ENCODE measurements around the gene TARS3.
"Not testable (repeated sequence)": the region's sequence is repeated elsewhere in the genome, so short reads cannot be mapped to it uniquely, and the experiment has no call there.

TARS3 gene

GRCh38 chr15:101652786-101653430 lies 71.4 kb downstream of the TARS3 start:
- DNase-seq, result no peak

DNA sequence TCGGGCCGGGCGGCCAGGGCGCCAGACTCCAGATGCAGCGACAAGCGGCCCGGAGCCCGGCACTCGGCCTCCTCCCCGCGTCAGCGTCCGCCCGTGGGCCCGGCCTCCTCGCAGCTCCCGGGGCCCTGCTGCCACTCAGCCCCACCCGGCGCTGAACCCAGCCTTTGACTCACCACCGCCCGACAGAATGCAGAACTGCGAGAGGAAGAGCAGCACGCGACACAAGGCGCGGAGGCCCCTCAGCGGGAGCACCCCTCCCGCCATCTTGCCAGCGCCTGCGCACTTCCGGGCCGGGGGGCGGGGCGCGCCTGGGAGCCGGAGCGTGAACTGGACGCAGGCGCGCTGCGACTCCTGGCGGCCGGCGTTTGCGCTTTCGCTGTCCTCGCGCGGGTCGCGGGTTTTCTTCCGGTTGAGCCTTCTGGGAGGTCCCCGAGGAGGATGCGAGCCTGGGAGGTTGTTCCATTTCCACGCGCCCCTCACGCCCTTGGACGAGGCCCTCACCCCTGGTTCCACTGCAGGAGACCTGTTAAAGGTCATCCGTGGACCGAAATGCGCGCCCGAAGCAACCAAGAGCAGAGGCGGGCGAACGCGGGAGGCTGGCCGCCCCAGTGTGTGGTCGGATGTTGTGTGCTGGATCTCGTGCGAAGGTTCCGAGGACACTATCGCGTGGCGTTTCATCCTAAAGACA lies 72.0 kb downstream of the TARS3 start, which contains the start of gene TM2D3:
Gene TM2D3, minus strand, starts transcription at position 284 of the 688 bp plus-strand sequence. Its CDS starts 20 bp downstream, at position 264.
- DNase-seq, result peak in 1 of 2 experiments; percentile 31

DNA sequence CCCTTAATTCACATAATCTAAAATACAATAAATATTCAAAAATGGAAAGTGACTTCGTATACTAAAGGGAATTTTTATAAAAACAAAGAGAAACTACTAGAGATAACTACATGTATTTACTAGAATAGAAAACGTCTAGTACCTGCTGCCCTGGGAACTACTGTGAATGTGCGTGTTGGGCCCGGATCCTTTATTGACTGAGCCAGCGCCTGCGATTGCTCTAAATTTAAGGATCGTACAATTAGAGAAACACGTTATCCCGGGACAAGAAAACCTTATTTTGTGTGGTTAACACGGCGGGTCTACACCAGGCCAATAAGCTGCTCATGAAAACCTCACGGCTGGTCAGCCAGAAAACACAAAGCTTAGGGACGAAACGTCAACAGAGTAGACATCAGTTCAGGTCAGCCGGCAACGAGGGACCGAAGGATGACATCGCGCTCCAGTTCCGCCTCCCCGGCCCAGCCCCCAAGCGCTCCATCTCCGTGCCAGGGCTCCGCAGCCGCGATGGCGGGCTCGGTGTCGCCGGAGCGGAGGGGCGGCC lies 72.6 kb downstream of the TARS3 start:
- DNase-seq, result no peak

GRCh38 chr15:101650145-101650544 lies 74.1 kb downstream of the TARS3 start:
- no peak for DNase-seq

GRCh38 chr15:101648356-101648755 lies 75.9 kb downstream of the TARS3 start:
- DNase-seq, result no peak

DNA sequence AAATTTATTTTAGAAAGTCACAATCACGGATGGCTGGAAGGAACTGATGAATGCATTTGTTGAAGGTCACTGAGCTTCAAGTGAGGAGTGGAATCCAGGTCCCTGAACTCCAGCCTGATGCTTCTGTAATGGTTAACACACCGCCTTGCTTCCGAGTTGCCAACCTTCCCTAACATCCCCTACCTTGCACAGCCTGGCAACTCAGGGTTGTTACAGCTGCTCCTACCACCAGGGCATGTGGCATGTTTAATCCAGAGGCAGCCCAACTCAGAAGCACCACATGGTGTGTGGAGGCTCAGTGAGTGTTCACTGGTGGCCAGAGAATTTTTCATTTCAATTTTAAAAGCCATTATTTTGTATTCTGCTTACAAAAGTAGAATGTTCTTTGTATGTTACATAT lies 77.0 kb downstream of the TARS3 start:
- DNase-seq, result no peak

DNA sequence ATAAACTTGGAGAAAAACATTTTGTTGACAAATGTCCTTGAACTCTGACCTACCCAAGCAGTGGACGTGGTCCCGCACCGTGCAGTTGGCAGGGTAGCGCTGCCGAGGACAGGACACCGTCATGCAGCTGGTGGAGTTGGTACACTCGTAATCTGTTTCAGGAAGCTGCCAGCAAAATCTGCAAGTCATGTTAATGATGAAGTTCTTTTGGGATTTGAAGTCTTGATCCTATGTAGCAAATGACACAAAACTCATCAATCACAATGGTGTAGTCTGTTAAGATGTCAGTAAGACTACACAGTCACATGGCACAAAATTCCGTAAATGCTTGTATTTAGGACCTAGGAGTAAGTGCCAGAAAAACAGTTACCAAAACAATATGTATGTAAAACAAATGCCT lies 77.6 kb downstream of the TARS3 start:
- DNase-seq, result no peak

DNA sequence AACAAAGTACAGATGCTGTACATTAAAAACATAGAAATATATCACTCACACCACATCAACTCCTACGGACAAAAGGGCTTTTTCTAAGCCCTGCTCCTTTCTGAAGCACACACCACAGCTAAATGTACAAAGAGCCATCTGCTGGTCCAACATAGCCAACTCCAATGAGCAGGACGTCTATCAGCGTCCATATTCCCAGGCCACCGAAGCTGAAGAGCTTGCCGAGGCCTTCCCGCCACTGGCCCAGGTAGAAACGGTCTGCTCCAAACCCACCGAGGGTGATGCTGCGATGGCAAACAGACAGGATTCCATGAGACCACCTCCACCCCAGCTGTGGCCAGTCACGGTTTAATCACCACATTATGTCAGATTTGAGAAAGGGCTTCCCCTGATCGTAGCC lies 81.9 kb downstream of the TARS3 start:
- DNase-seq, result peak in 1 of 2 experiments; percentile 14

DNA sequence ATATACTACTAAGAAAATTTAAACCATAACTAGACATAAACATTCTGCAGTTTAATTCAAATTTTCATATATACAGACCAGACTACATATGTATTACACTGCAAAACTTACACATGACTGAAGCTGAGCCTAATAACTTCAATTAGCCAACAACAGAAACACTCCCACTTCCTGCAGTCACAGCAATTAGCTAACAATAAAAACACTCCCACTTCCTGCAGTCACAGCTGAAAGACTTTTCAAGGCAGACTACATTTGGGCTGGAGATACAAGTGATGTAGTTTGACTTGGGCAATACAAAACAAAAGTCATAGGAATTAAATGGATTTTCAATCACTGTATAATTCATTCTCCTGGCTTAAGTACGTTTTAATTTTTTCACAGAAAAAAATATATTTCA lies 82.4 kb downstream of the TARS3 start:
- DNase-seq, result no peak

GRCh38 chr15:101641129-101641764 lies 83.0 kb downstream of the TARS3 start:
- DNase-seq, result no peak

GRCh38 chr15:101639667-101640066 lies 84.6 kb downstream of the TARS3 start:
- no peak for DNase-seq

- DNase-seq, result no peak
These were observed 86.4 kb downstream of the TARS3 start for GRCh38 chr15:101637919-101638318.

- DNase-seq, result no peak
These were observed 86.8 kb downstream of the TARS3 start for GRCh38 chr15:101637516-101637915.

DNA sequence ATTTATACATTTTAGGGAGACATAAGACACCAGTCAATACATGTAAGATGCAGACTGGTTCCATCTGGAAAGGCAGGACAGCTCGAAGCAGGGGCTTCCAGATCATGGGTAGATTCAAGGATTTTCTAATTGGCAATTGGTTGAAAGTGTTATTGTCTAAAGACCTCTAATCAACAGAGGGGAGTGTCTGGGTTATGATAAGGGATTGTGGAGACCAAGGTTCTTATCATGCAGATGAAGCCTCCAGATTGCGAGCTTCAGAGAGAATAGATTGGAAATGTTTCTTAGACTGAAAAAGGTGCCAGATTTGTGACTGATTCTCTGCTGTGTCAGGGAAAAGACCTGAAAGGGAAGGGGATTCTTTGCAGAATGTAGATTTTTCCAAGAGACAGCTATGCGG lies 87.2 kb downstream of the TARS3 start:
- no peak for DNase-seq

- no peak for DNase-seq
These were observed 88.1 kb downstream of the TARS3 start for GRCh38 chr15:101635944-101636727.

DNA sequence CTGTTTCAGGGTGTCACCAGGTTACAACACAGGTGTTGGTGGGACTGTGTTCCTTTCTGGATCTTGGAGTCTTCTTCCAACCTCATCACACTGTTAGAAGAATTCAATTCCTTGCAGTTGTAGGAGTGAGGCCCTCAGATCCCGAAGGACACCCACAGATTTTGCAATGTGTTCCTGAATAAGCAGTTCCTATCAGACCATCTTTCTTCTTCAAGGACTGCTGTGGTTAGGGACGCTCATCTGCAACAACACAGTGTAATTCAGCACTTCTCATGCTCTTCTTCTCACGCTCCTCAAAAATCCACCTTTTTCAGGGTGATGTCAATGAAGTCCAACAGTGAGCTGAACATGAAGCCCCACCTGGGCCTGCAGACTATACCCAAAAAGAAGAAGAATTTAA lies 90.9 kb downstream of the TARS3 start:
- no peak for DNase-seq

DNA sequence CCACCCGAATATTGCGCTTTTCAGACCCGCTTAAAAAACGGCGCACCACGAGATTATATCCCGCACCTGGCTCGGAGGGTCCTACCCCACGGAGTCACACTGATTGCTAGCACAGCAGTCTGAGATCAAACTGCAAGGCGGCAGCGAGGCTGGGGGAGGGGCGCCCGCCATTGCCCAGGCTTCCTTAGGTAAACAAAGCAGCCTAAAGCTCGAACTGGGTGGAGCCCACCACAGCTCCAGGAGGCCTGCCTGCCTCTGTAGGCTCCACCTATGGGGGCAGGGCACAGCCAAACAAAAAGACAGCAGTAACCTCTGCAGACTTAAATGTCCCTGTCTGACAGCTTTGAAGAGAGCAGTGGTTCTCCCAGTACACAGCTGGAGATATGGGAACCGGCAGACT lies 97.5 kb downstream of the TARS3 start:
- DNase-seq, result not testable (repeated sequence)

DNA sequence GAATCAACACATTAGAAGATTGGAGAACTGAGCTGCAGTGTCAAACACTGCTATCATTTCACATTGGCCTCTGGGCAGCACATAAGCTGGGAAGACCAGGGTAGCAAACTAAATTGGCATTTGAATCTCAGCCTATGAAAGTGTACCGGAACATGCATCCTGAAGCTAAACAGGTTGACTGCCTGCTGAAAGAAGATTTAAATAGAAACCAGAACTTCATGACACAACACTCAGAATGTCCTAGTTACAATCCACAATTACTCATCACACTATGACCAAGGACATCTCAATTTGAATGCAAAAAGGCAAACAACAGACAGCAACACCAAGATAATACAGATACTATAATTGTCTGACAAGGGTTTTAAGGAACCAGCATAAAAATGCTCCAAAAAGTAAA lies 98.3 kb downstream of the TARS3 start:
- no peak for DNase-seq

DNA sequence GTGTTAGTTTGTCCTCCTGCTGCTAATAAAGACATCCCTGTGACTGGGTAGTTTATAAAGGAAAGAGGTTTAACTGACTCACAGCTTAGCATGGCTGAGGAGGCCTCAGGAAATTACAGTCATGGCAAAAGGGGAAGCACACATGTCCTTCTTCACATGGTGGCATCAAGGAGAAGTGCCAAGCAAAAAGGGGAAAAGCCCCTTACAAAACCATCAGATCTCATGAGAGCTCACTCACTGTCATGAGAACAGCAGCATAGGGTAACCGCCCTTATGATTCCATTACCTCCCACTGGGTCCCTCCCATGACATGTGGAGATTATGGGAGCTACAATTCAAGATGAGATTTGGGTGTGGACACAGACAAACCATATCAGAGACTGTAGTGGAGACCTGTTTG lies 99.1 kb downstream of the TARS3 start:
- DNase-seq, result no peak

GRCh38 chr15:101623367-101624304 lies 100.6 kb downstream of the TARS3 start:
- DNase-seq, result no peak

- DNase-seq, result no peak
These were observed 102.3 kb downstream of the TARS3 start for GRCh38 chr15:101621961-101622360.

GRCh38 chr15:101620671-101621070 lies 103.6 kb downstream of the TARS3 start:
- DNase-seq, result no peak

All from cerebellar nuclear complex (tissue), 1 donor.